HG02763 (cell line): ENCODE data around the gene AUH.
A peak's percentile ranks its signal among the peaks of the same experiment; 100 is the strongest.

Experiments
- ATAC-seq: cut with Tn5 transposase; IDR thresholded peaks from one replicate; pipeline ENCODE4 v1.9.1; 2021; ENCODE audit warnings: mild to moderate bottlenecking, moderate library complexity; ENCODE audit not compliant: unreplicated experiment

Gene AUH

GRCh38 chr9:91301161-91301560 is 60.6 kb downstream of the AUH start:
- no peak for ATAC-seq

GRCh38 chr9:91298311-91298710 is 63.4 kb downstream of the AUH start:
- no peak for ATAC-seq

- no peak for ATAC-seq
Measured at GRCh38 chr9:91297306-91297705, 64.4 kb downstream of the AUH start.

GRCh38 chr9:91296354-91296753 is 65.4 kb downstream of the AUH start:
- ATAC-seq: no peak

- ATAC-seq: no peak
Measured at GRCh38 chr9:91295357-91295756, 66.4 kb downstream of the AUH start.

GRCh38 chr9:91291866-91292265 is 69.9 kb downstream of the AUH start:
- no peak for ATAC-seq

GRCh38 chr9:91289244-91289643 is 72.5 kb downstream of the AUH start:
- no peak for ATAC-seq

- ATAC-seq: no peak
Measured at GRCh38 chr9:91285729-91286353, 75.9 kb downstream of the AUH start.

- no peak for ATAC-seq
Measured at GRCh38 chr9:91282292-91282691, 79.4 kb downstream of the AUH start.

GRCh38 chr9:91279296-91280204 is 82.2 kb downstream of the AUH start:
- ATAC-seq: no peak

GRCh38 chr9:91276513-91276912 is 85.2 kb downstream of the AUH start:
- ATAC-seq: no peak

GRCh38 chr9:91275655-91276054 is 86.1 kb downstream of the AUH start:
- no peak for ATAC-seq

- ATAC-seq: no peak
Measured at GRCh38 chr9:91274949-91275492, 86.7 kb downstream of the AUH start.

GRCh38 chr9:91273853-91274552 is 87.7 kb downstream of the AUH start:
- peak; percentile 40 for ATAC-seq

- no peak for ATAC-seq
Measured at GRCh38 chr9:91271156-91271555, 90.6 kb downstream of the AUH start.

GRCh38 chr9:91269907-91270491 is 91.7 kb downstream of the AUH start:
- ATAC-seq: no peak

GRCh38 chr9:91266448-91266847 is 95.3 kb downstream of the AUH start:
- no peak for ATAC-seq

GRCh38 chr9:91265514-91265913 is 96.2 kb downstream of the AUH start:
- no peak for ATAC-seq

- no peak for ATAC-seq
Measured at GRCh38 chr9:91261417-91261816, 100.3 kb downstream of the AUH start.

GRCh38 chr9:91259162-91259561 is 102.6 kb downstream of the AUH start:
- no peak for ATAC-seq

GRCh38 chr9:91258451-91258850 is 103.3 kb downstream of the AUH start:
- ATAC-seq: no peak
